Caco-2 (cell line): ENCODE data around the gene KIF13A. TPM values are rescaled to one million over a fixed set of nuclear protein-coding genes. Genes with fewer than 3 reads are reported as not detected.

ENCODE experiments used
- BruUV-seq: library from RNA; stranded (reverse); fragments of 400-500 nt; replicated peaks from 2 replicates; lab custom pipeline; 2021; lab: Mats Ljungman, UMichigan
- CTCF ChIA-PET: fragments of 300-600 bp; sonication (Branson Sonifier 250); formaldehyde crosslinking; loops from one replicate; lab custom pipeline; 2022; ENCODE audit warnings: antibody characterized with exemption; lab: Charles Lee
- POLR2A ChIA-PET: fragments of 300-600 bp; sonication (Branson Sonifier 250); formaldehyde crosslinking; loops from one replicate; lab custom pipeline; 2022; ENCODE audit warnings: antibody characterized with exemption; lab: Charles Lee
- DNase-seq, 2 experiments: peaks; one replicate each; pipeline versions ENCODE4 v3.0.0 to v3.0.0-alpha.2; 2020 to 2022
- H3K27me3 ChIP-seq: replicated peaks from 2 replicates; pipeline ENCODE4 v1.6.0; 2011; ENCODE audit warnings: low read length; ENCODE audit not compliant: control insufficient read depth, insufficient read depth
- H3K36me3 ChIP-seq: 2 replicates; pipeline ENCODE4 v1.5.1; 2011; ENCODE audit warnings: low read length; ENCODE audit not compliant: control insufficient read depth, insufficient read depth
- H3K4me1 ChIP-seq: fragments of 250-450 bp; sonication (Bioruptor Pico); 2 replicates; pipeline ENCODE4 v1.5.1; 2020; ENCODE audit warnings: mild to moderate bottlenecking
- H3K4me3 ChIP-seq: 2 replicates; pipeline ENCODE4 v1.5.1; 2011; ENCODE audit warnings: low read depth, mild to moderate bottlenecking, control low read depth, low read length
- H3K9me3 ChIP-seq: fragments of 250-450 bp; sonication (Bioruptor Pico); 2 replicates; pipeline ENCODE4 v1.5.1; 2020; ENCODE audit warnings: mild to moderate bottlenecking, moderate library complexity
- H3K27ac Mint-ChIP-seq: one replicate; pipeline ENCODE4 v1.8.0; 2022; ENCODE audit warnings: mixed read lengths; ENCODE audit not compliant: unreplicated experiment
- H3K27me3 Mint-ChIP-seq: one replicate; pipeline ENCODE4 v1.8.0; 2022; ENCODE audit warnings: mixed read lengths; ENCODE audit not compliant: insufficient read depth, unreplicated experiment
- H3K36me3 Mint-ChIP-seq: one replicate; pipeline ENCODE4 v1.8.0; 2022; ENCODE audit warnings: mild to moderate bottlenecking, mixed read lengths; ENCODE audit not compliant: insufficient read depth, unreplicated experiment
- H3K4me1 Mint-ChIP-seq: one replicate; pipeline ENCODE4 v1.8.0; 2022; ENCODE audit warnings: low read depth, mixed read lengths; ENCODE audit not compliant: unreplicated experiment
- H3K4me3 Mint-ChIP-seq: one replicate; pipeline ENCODE4 v1.8.0; 2022; ENCODE audit warnings: mild to moderate bottlenecking, moderate library complexity, mixed read lengths; ENCODE audit not compliant: unreplicated experiment
- H3K9me3 Mint-ChIP-seq: one replicate; pipeline ENCODE4 v1.8.0; 2022; ENCODE audit warnings: mixed read lengths; ENCODE audit not compliant: unreplicated experiment
- CTCF ChIP-seq, 2 experiments: fragments of 200-600 bp in 1 of 2; IDR thresholded peaks; 1 replicate in 1 of 2; 2 replicates in 1 of 2; pipeline versions ENCODE4 v1.5.1 to v1.8.0; 2011 to 2022; ENCODE audit warnings: antibody characterized with exemption in 1 of 2, control low read depth in 1 of 2, inconsistent platforms in 1 of 2, low read depth in 1 of 2, low read length in 1 of 2, mild to moderate bottlenecking in 1 of 2, moderate library complexity in 1 of 2; ENCODE audit not compliant: insufficient read depth in 1 of 2, severe bottlenecking in 1 of 2, unreplicated experiment in 1 of 2
- intact Hi-C: fragments of 100-400 bp; cut with micrococcal nuclease; formaldehyde crosslinking; loops from one replicate; pipeline ENCODE4 v1.10.0; 2022; ENCODE audit not compliant: unreplicated experiment
- total RNA-seq: library from RNA; stranded (reverse); gene quantifications from 2 replicates; pipeline ENCODE4 v1.2.3, GENCODE V29; 2022

The KIF13A gene
- total RNA-seq, 1 experiment from 2014 or later, result 13.8 TPM

GRCh38 chr6:17798477-17799154, 188.8 kb downstream of the KIF13A start:
- no peak for DNase-seq
- no TSS peak for BruUV-seq
- H3K4me3 ChIP-seq, result no peak overlapping the region
- no peaks in the 10 kb centered on the region for H3K27me3 ChIP-seq
- CTCF ChIA-PET, result no interaction called here
- intact Hi-C loops, result no loop called here
- H3K36me3 ChIP-seq, result no peaks in the 10 kb centered on the region
- no peak for TF ChIP-seq CTCF (IDR thresholded peaks at IDR 0.05; ENCODE audit: insufficient read depth in 1 of 2, low read depth in 1 of 2, low read length in 1 of 2, severe bottlenecking in 1 of 2, unreplicated experiment in 1 of 2)
- peaks cover 5% of the 10 kb centered on the region for H3K36me3 Mint-ChIP-seq
- POLR2A ChIA-PET, result no interaction called here
- no peak overlapping the region for H3K4me3 Mint-ChIP-seq
- H3K27ac Mint-ChIP-seq, result no peak overlapping the region
- H3K9me3 ChIP-seq, result no peaks in the 10 kb centered on the region
- H3K4me1 ChIP-seq, result peaks cover 7% of the 10 kb centered on the region
- no peaks in the 10 kb centered on the region for H3K4me1 Mint-ChIP-seq
- H3K27me3 Mint-ChIP-seq, result no peaks in the 10 kb centered on the region
- H3K9me3 Mint-ChIP-seq, result no peaks in the 10 kb centered on the region

GRCh38 chr6:17790489-17790888, 196.9 kb downstream of the KIF13A start:
- DNase-seq, result peak in 1 of 2 experiments; percentile 29
- Histone ChIP-seq H3K9me3 (no peaks in the 10 kb centered on the region), H3K36me3 (no peaks in the 10 kb centered on the region), H3K4me1 (no peaks in the 10 kb centered on the region), H3K27me3 (no peaks in the 10 kb centered on the region), H3K4me3 (no peak overlapping the region)
- H3K4me1 Mint-ChIP-seq, result no peaks in the 10 kb centered on the region
- H3K27me3 Mint-ChIP-seq, result no peaks in the 10 kb centered on the region
- BruUV-seq, result no TSS peak
- intact Hi-C loops, result no loop called here
- no peak overlapping the region for H3K4me3 Mint-ChIP-seq
- H3K36me3 Mint-ChIP-seq, result peaks cover 1% of the 10 kb centered on the region
- ChIA-PET POLR2A (no interaction called here), CTCF (interaction anchor here (0.6 kb wide), 1 partner anchor 231 kb away, joined by 3 read pairs; no protein-coding TSS in a partner anchor)
- no peak overlapping the region for H3K27ac Mint-ChIP-seq
- no peak for TF ChIP-seq CTCF (IDR thresholded peaks at IDR 0.05; ENCODE audit: insufficient read depth in 1 of 2, low read depth in 1 of 2, low read length in 1 of 2, severe bottlenecking in 1 of 2, unreplicated experiment in 1 of 2)
- H3K9me3 Mint-ChIP-seq, result no peaks in the 10 kb centered on the region

GRCh38 chr6:17785094-17785787, 202.2 kb downstream of the KIF13A start:
- Histone ChIP-seq H3K27me3 (no peaks in the 10 kb centered on the region), H3K4me1 (no peaks in the 10 kb centered on the region), H3K9me3 (no peaks in the 10 kb centered on the region), H3K4me3 (no peak overlapping the region), H3K36me3 (no peaks in the 10 kb centered on the region)
- ChIA-PET POLR2A (no interaction called here), CTCF (no interaction called here)
- Mint-ChIP-seq H3K9me3 (no peaks in the 10 kb centered on the region), H3K27ac (no peak overlapping the region), H3K36me3 (peaks cover 7% of the 10 kb centered on the region), H3K4me1 (peaks cover 7% of the 10 kb centered on the region), H3K27me3 (no peaks in the 10 kb centered on the region), H3K4me3 (no peak overlapping the region)
- DNase-seq, result no peak
- intact Hi-C loops, result no loop called here
- no TSS peak for BruUV-seq
- no peak for TF ChIP-seq CTCF (IDR thresholded peaks at IDR 0.05; ENCODE audit: insufficient read depth in 1 of 2, low read depth in 1 of 2, low read length in 1 of 2, severe bottlenecking in 1 of 2, unreplicated experiment in 1 of 2)
